Measurements from ENCODE around the gene SBNO2.

The SBNO2 gene

GRCh38 chr19:1101337-1101698 lies 72.8 kb downstream of the SBNO2 start:
- WGBS, 2 experiments, result 81 to 84% methylated on average over 9 of the region's 9 CpGs
- Histone ChIP-seq H3K27me3 (ENCODE audit: control insufficient read depth, insufficient read depth, low read length, poor library complexity, severe bottlenecking) (no peaks in the 10 kb centered on the region), H3K9me3 (ENCODE audit: control insufficient read depth, low read length) (no peaks in the 10 kb centered on the region), H3K4me3 (ENCODE audit: insufficient read depth, low read depth, low read length) (no peak overlapping the region), H3K27ac (ENCODE audit: insufficient read depth, low read depth, low read length, poor library complexity, severe bottlenecking) (peak overlapping the region; percentile 61), H3K36me3 (ENCODE audit: control insufficient read depth, insufficient read depth, low read length) (no peaks in the 10 kb centered on the region), H3K4me1 (ENCODE audit: control insufficient read depth, insufficient read depth, low read length) (peaks cover 3% of the 10 kb centered on the region)

- WGBS, 2 experiments, result 80% methylated on average over 15 of the region's 15 CpGs
- H3K4me1 ChIP-seq (ENCODE audit: control insufficient read depth, insufficient read depth, low read length), result peaks cover 8% of the 10 kb centered on the region
- H3K36me3 ChIP-seq (ENCODE audit: control insufficient read depth, insufficient read depth, low read length), result peaks cover under 1% of the 10 kb centered on the region
- H3K27ac ChIP-seq (ENCODE audit: insufficient read depth, low read depth, low read length, poor library complexity, severe bottlenecking), result no peak overlapping the region
- no peaks in the 10 kb centered on the region for H3K9me3 ChIP-seq (ENCODE audit: control insufficient read depth, low read length)
- H3K4me3 ChIP-seq (ENCODE audit: insufficient read depth, low read depth, low read length), result no peak overlapping the region
- H3K27me3 ChIP-seq (ENCODE audit: control insufficient read depth, insufficient read depth, low read length, poor library complexity, severe bottlenecking), result no peaks in the 10 kb centered on the region
Measured at GRCh38 chr19:1098177-1099051, 75.7 kb downstream of the SBNO2 start.

GRCh38 chr19:1097810-1098176 lies 76.3 kb downstream of the SBNO2 start:
- Histone ChIP-seq H3K27me3 (ENCODE audit: control insufficient read depth, insufficient read depth, low read length, poor library complexity, severe bottlenecking) (no peaks in the 10 kb centered on the region), H3K9me3 (ENCODE audit: control insufficient read depth, low read length) (no peaks in the 10 kb centered on the region), H3K27ac (ENCODE audit: insufficient read depth, low read depth, low read length, poor library complexity, severe bottlenecking) (no peak overlapping the region), H3K4me1 (ENCODE audit: control insufficient read depth, insufficient read depth, low read length) (peaks cover 8% of the 10 kb centered on the region), H3K4me3 (ENCODE audit: insufficient read depth, low read depth, low read length) (no peak overlapping the region), H3K36me3 (ENCODE audit: control insufficient read depth, insufficient read depth, low read length) (peaks cover 7% of the 10 kb centered on the region)
- WGBS, 2 experiments, result 87 to 90% methylated on average over 7 of the region's 7 CpGs

- Histone ChIP-seq H3K27me3 (ENCODE audit: control insufficient read depth, insufficient read depth, low read length, poor library complexity, severe bottlenecking) (no peaks in the 10 kb centered on the region), H3K4me3 (ENCODE audit: insufficient read depth, low read depth, low read length) (peak within 1 kb of the TSS; percentile 93), H3K9me3 (ENCODE audit: control insufficient read depth, low read length) (no peaks in the 10 kb centered on the region), H3K36me3 (ENCODE audit: control insufficient read depth, insufficient read depth, low read length) (peaks cover 16% of the 10 kb centered on the region), H3K27ac (ENCODE audit: insufficient read depth, low read depth, low read length, poor library complexity, severe bottlenecking) (no peak within 1 kb of the TSS), H3K4me1 (ENCODE audit: control insufficient read depth, insufficient read depth, low read length) (peaks cover 8% of the 10 kb centered on the region)
- WGBS, 2 experiments, result 0% methylated on average over 81 of the region's 81 CpGs
Measured at GRCh38 chr19:1094978-1095701, 78.9 kb downstream of the SBNO2 start, which contains the start of gene POLR2E. Gene POLR2E (minus strand): TSS chr19:1095375. CDS start chr19:1095315, 60 bp downstream.

- Histone ChIP-seq H3K36me3 (ENCODE audit: control insufficient read depth, insufficient read depth, low read length) (peaks cover 16% of the 10 kb centered on the region), H3K9me3 (ENCODE audit: control insufficient read depth, low read length) (no peaks in the 10 kb centered on the region), H3K4me3 (ENCODE audit: insufficient read depth, low read depth, low read length) (peak overlapping the region; percentile 93), H3K4me1 (ENCODE audit: control insufficient read depth, insufficient read depth, low read length) (peaks cover 8% of the 10 kb centered on the region), H3K27me3 (ENCODE audit: control insufficient read depth, insufficient read depth, low read length, poor library complexity, severe bottlenecking) (no peaks in the 10 kb centered on the region), H3K27ac (ENCODE audit: insufficient read depth, low read depth, low read length, poor library complexity, severe bottlenecking) (no peak overlapping the region)
- WGBS, 2 experiments, result 2% methylated on average over 19 of the region's 19 CpGs
Measured at GRCh38 chr19:1094655-1094977, 79.5 kb downstream of the SBNO2 start.

- Histone ChIP-seq H3K9me3 (ENCODE audit: control insufficient read depth, low read length) (no peaks in the 10 kb centered on the region), H3K36me3 (ENCODE audit: control insufficient read depth, insufficient read depth, low read length) (peaks cover 20% of the 10 kb centered on the region), H3K4me1 (ENCODE audit: control insufficient read depth, insufficient read depth, low read length) (peaks cover 8% of the 10 kb centered on the region), H3K27me3 (ENCODE audit: control insufficient read depth, insufficient read depth, low read length, poor library complexity, severe bottlenecking) (no peaks in the 10 kb centered on the region), H3K4me3 (ENCODE audit: insufficient read depth, low read depth, low read length) (peak overlapping the region; percentile 93), H3K27ac (ENCODE audit: insufficient read depth, low read depth, low read length, poor library complexity, severe bottlenecking) (no peak overlapping the region)
- WGBS, 2 experiments, result 86 to 87% methylated on average over 32 of the region's 32 CpGs
Measured at GRCh38 chr19:1093811-1094553, 80.1 kb downstream of the SBNO2 start.

GRCh38 chr19:1093330-1093729 lies 80.7 kb downstream of the SBNO2 start:
- Histone ChIP-seq H3K36me3 (ENCODE audit: control insufficient read depth, insufficient read depth, low read length) (peaks cover 22% of the 10 kb centered on the region), H3K27ac (ENCODE audit: insufficient read depth, low read depth, low read length, poor library complexity, severe bottlenecking) (no peak overlapping the region), H3K4me3 (ENCODE audit: insufficient read depth, low read depth, low read length) (no peak overlapping the region), H3K27me3 (ENCODE audit: control insufficient read depth, insufficient read depth, low read length, poor library complexity, severe bottlenecking) (no peaks in the 10 kb centered on the region), H3K9me3 (ENCODE audit: control insufficient read depth, low read length) (no peaks in the 10 kb centered on the region), H3K4me1 (ENCODE audit: control insufficient read depth, insufficient read depth, low read length) (peaks cover 8% of the 10 kb centered on the region)
- WGBS, 2 experiments, result 95 to 97% methylated on average over 15 of the region's 15 CpGs

- Histone ChIP-seq H3K4me1 (ENCODE audit: control insufficient read depth, insufficient read depth, low read length) (peaks cover 8% of the 10 kb centered on the region), H3K4me3 (ENCODE audit: insufficient read depth, low read depth, low read length) (no peak overlapping the region), H3K9me3 (ENCODE audit: control insufficient read depth, low read length) (no peaks in the 10 kb centered on the region), H3K27ac (ENCODE audit: insufficient read depth, low read depth, low read length, poor library complexity, severe bottlenecking) (no peak overlapping the region), H3K36me3 (ENCODE audit: control insufficient read depth, insufficient read depth, low read length) (peaks cover 22% of the 10 kb centered on the region), H3K27me3 (ENCODE audit: control insufficient read depth, insufficient read depth, low read length, poor library complexity, severe bottlenecking) (no peaks in the 10 kb centered on the region)
- WGBS, 2 experiments, result 94 to 97% methylated on average over 27 of the region's 27 CpGs
Measured at GRCh38 chr19:1091544-1092175, 82.4 kb downstream of the SBNO2 start.

GRCh38 chr19:1090731-1091543 lies 83.1 kb downstream of the SBNO2 start:
- Histone ChIP-seq H3K27me3 (ENCODE audit: control insufficient read depth, insufficient read depth, low read length, poor library complexity, severe bottlenecking) (no peaks in the 10 kb centered on the region), H3K36me3 (ENCODE audit: control insufficient read depth, insufficient read depth, low read length) (peaks cover 22% of the 10 kb centered on the region), H3K27ac (ENCODE audit: insufficient read depth, low read depth, low read length, poor library complexity, severe bottlenecking) (no peak overlapping the region), H3K4me1 (ENCODE audit: control insufficient read depth, insufficient read depth, low read length) (peaks cover 8% of the 10 kb centered on the region), H3K9me3 (ENCODE audit: control insufficient read depth, low read length) (no peaks in the 10 kb centered on the region), H3K4me3 (ENCODE audit: insufficient read depth, low read depth, low read length) (no peak overlapping the region)
- WGBS, 2 experiments, result 95 to 96% methylated on average over 38 of the region's 38 CpGs
